ENCODE measurements around the gene IMMP2L. TPM values are rescaled to one million over a fixed set of nuclear protein-coding genes. Genes with fewer than 3 reads are reported as not detected.

The IMMP2L gene
- total and polyA plus RNA-seq, 2 of the 13 experiments (the other 11 are each of a cell fraction or from before 2014, with no cell fraction given) = 7.8 to 16.9 TPM

- TF ChIP-seq ZNF101 (CRISPR knock-in tag; IDR thresholded peaks at IDR 0.05; ENCODE audit: borderline replicate concordance, low read depth) = no peak
- TF ChIP-seq AHR (CRISPR knock-in tag; IDR thresholded peaks at IDR 0.05) = no peak
- no peak for TF ChIP-seq JDP2 (CRISPR knock-in tag; IDR thresholded peaks at IDR 0.05; ENCODE audit: borderline replicate concordance)
- TF ChIP-seq MTERF4 (CRISPR knock-in tag; IDR thresholded peaks at IDR 0.05) = no peak
These were observed 364.0 kb downstream of the IMMP2L start (continued) for GRCh38 chr7:111198255-111198654.

- Histone ChIP-seq H2AFZ (ENCODE audit: low read length) (no peak overlapping the region), H3K9me3 (ENCODE audit: low read length) (no peaks in the 10 kb centered on the region), H3K79me2 (ENCODE audit: insufficient read depth, low read length) (no peaks in the 10 kb centered on the region), H3K4me3 (replicated peaks in 1 of 3; ENCODE audit: insufficient read depth in 1 of 3, low read depth in 2 of 3, low read length in 3 of 3) (no peak overlapping the region), H4K20me1 (ENCODE audit: insufficient read depth, low read length) (no peaks in the 10 kb centered on the region), H3K4me2 (ENCODE audit: low read depth, low read length) (no peak overlapping the region), H3K27ac (ENCODE audit: extremely low read length, insufficient read depth, low read length) (no peak overlapping the region), H3K36me3 (replicated peaks in 1 of 2; ENCODE audit: control insufficient read depth in 1 of 2, insufficient read depth in 2 of 2, low read length in 2 of 2) (no peaks in the 10 kb centered on the region), H3K27me3 (ENCODE audit: control insufficient read depth in 1 of 2, insufficient read depth in 2 of 2, low read length in 2 of 2) (no peaks in the 10 kb centered on the region), H3K4me1 (ENCODE audit: insufficient read depth, low read length) (peaks cover 17% of the 10 kb centered on the region), H3K9ac (ENCODE audit: insufficient read depth, low read depth, low read length) (no peak overlapping the region)
- FAIRE-seq = no peak
- no TSS peak for BruUV-seq (replicated peaks)
- ChIA-PET POLR2A (no interaction called here), CTCF (ENCODE audit: low intra/inter-chr PET ratio, low total read pairs) (no interaction called here)
- intact Hi-C loops (cut with micrococcal nuclease; ENCODE audit: unreplicated experiment) (no loop called here), in situ Hi-C loops (cut with HindIII; ENCODE audit: extremely low pct_ligation_motif_present, low pct_unique_long_range_greater_than_20kb) (no loop called here)
- DNase-seq (ENCODE audit: low spot score) = no peak
- ATAC-seq = no peak
- 92% methylated on average over 8 of the region's 8 CpGs for WGBS (ENCODE audit: low lambda C conversion rate)
- no peak for TF ChIP-seq PAXIP1 (CRISPR knock-in tag; conservative IDR thresholded peaks at IDR 0.05)
- TF ChIP-seq PAF1 (CRISPR knock-in tag; IDR thresholded peaks at IDR 0.05) = no peak
- no peak for TF ChIP-seq SNAPC5 (CRISPR knock-in tag; IDR thresholded peaks at IDR 0.05; ENCODE audit: borderline replicate concordance)
- no peak for TF ChIP-seq SKI (IDR thresholded peaks at IDR 0.05; ENCODE audit: partially characterized antibody)
- no peak for TF ChIP-seq ZNF703 (CRISPR knock-in tag; IDR thresholded peaks at IDR 0.05; ENCODE audit: borderline replicate concordance)
- TF ChIP-seq ZNF546 (CRISPR knock-in tag; conservative IDR thresholded peaks at IDR 0.05) = no peak
- no peak for TF ChIP-seq TBX2 (CRISPR knock-in tag; IDR thresholded peaks at IDR 0.05; ENCODE audit: borderline replicate concordance)
- no peak for TF ChIP-seq CENPBD1 (CRISPR knock-in tag; IDR thresholded peaks at IDR 0.05; ENCODE audit: borderline replicate concordance, low read depth)
- TF ChIP-seq TEF (CRISPR knock-in tag; IDR thresholded peaks at IDR 0.05) = no peak
- TF ChIP-seq POLR2AphosphoS5 (IDR thresholded peaks at IDR 0.05; ENCODE audit: low read depth, low read length) = no peak
- TF ChIP-seq THAP8 (CRISPR knock-in tag; IDR thresholded peaks at IDR 0.05; ENCODE audit: borderline replicate concordance) = no peak
- no peak for TF ChIP-seq MTA1 (CRISPR knock-in tag; IDR thresholded peaks at IDR 0.05; ENCODE audit: borderline replicate concordance)
These were observed 365.6 kb downstream of the IMMP2L start for GRCh38 chr7:111196655-111197054.

Measured in HepG2 (cell line).